IMR-90 (cell line): ENCODE measurements around the gene ARHGEF12.

Experiments
- BHLHE40 ChIP-seq: fragments of 150-350 bp; IDR thresholded peaks from 2 replicates; pipeline ENCODE4 v1.6.1; 2016; ENCODE audit warnings: mild to moderate bottlenecking, low read depth, low read length
- CHD1 ChIP-seq: IDR thresholded peaks from 2 replicates; pipeline ENCODE4 v1.6.1; 2012; ENCODE audit warnings: low read depth, low read length, improper control_type of control experiment
- MAFK ChIP-seq: IDR thresholded peaks from 2 replicates; pipeline ENCODE4 v1.6.1; 2012; ENCODE audit warnings: low read depth, low read length, improper control_type of control experiment
- MAZ ChIP-seq: IDR thresholded peaks from 2 replicates; pipeline ENCODE4 v1.6.1; 2012; ENCODE audit warnings: low read depth, mild to moderate bottlenecking, low read length, improper control_type of control experiment, moderate library complexity, borderline replicate concordance
- MXI1 ChIP-seq: IDR thresholded peaks from 2 replicates; pipeline ENCODE4 v1.6.1; 2012; ENCODE audit warnings: low read depth, mild to moderate bottlenecking, low read length, moderate library complexity, borderline replicate concordance
- POLR2A ChIP-seq: IDR thresholded peaks from 2 replicates; pipeline ENCODE4 v1.6.1; 2012; ENCODE audit warnings: mild to moderate bottlenecking, low read depth, low read length
- RCOR1 ChIP-seq: IDR thresholded peaks from 2 replicates; pipeline ENCODE4 v1.6.1; 2012; ENCODE audit warnings: mild to moderate bottlenecking, low read length, improper control_type of control experiment; ENCODE audit not compliant: insufficient replicate concordance
- SMC3 ChIP-seq: fragments of 150-350 bp; IDR thresholded peaks from 2 replicates; pipeline ENCODE4 v1.6.1; 2016; ENCODE audit warnings: low read depth, mild to moderate bottlenecking, antibody characterized with exemption, low read length, moderate library complexity
- TF ChIP-seq, protein P1 (sequence below): conservative IDR thresholded peaks from 2 replicates; pipeline ENCODE4 v1.5.1; 2012; ENCODE audit warnings: mild to moderate bottlenecking, low read depth, low read length, improper control_type of control experiment
- TF ChIP-seq, protein P2 (sequence below): fragments of 150-350 bp; IDR thresholded peaks from 2 replicates; pipeline ENCODE4 v1.6.1; 2017; ENCODE audit warnings: mild to moderate bottlenecking, antibody characterized with exemption, low read length, low read depth

DNA sequence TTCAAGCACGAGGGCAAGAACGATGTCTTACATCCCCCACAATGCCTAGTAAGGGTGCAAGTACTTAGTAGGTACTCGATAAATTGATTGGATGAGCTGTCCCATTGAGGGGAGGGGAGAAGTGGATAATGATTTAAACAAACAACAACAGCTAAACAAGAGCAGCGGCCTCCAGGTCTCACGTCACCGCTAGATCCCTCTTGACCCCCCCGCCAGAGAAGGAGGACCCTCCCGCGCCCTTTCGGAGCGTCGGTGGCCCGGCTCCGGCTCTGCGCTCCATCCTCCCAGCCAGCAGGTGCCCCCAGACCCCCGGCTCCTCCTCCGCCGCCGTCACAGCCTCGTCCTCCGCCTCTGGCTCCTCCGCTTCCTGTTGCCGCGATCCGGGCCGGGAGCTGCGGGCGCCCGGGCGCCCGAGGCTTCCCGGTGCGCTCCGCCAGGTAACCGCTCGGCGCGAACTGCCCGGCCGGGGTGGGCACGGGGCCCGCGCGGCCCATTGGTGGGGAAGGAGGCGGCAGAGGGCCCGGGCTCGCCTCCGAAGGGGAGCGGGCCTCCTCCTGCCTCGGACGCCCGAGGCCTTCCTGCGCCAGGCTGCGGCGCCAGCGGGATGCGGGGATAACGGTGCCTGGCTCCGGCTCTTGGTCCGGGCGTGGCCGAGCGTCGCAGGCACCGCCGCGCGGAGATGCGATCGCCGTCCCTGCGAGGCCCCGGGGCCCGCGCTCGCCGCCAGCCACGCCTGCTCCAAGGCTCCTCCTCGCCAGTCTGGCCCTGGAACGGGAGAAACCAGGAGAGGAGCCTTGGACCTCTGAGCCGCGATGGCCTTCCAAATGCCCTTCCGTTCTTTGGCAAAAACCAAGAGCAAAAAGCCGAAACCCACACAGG lies 11.0 kb upstream of the ARHGEF12 start, which contains the start of gene TLCD5:
- TF ChIP-seq MAZ = peak; percentile 80; the same call in 1 of the 2 replicates
- TF ChIP-seq, protein P1, sequence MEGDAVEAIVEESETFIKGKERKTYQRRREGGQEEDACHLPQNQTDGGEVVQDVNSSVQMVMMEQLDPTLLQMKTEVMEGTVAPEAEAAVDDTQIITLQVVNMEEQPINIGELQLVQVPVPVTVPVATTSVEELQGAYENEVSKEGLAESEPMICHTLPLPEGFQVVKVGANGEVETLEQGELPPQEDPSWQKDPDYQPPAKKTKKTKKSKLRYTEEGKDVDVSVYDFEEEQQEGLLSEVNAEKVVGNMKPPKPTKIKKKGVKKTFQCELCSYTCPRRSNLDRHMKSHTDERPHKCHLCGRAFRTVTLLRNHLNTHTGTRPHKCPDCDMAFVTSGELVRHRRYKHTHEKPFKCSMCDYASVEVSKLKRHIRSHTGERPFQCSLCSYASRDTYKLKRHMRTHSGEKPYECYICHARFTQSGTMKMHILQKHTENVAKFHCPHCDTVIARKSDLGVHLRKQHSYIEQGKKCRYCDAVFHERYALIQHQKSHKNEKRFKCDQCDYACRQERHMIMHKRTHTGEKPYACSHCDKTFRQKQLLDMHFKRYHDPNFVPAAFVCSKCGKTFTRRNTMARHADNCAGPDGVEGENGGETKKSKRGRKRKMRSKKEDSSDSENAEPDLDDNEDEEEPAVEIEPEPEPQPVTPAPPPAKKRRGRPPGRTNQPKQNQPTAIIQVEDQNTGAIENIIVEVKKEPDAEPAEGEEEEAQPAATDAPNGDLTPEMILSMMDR = peak; percentile 31
- TF ChIP-seq MXI1 = peak; percentile 57; the same call in 1 of the 2 replicates
- peak; percentile 82 for TF ChIP-seq POLR2A
- 0 out of 2 replicates have a peak, but pooled peaks have one; percentile 4 for TF ChIP-seq SMC3
- TF ChIP-seq, protein P2, sequence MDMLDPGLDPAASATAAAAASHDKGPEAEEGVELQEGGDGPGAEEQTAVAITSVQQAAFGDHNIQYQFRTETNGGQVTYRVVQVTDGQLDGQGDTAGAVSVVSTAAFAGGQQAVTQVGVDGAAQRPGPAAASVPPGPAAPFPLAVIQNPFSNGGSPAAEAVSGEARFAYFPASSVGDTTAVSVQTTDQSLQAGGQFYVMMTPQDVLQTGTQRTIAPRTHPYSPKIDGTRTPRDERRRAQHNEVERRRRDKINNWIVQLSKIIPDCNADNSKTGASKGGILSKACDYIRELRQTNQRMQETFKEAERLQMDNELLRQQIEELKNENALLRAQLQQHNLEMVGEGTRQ = 0 out of 2 replicates have a peak, but pooled peaks have one; percentile 24
- TF ChIP-seq MAFK = no peak
- 0 out of 2 replicates have a peak, but pooled peaks have one; percentile 30 for TF ChIP-seq CHD1
- TF ChIP-seq BHLHE40 = no peak
- no peak for TF ChIP-seq RCOR1
